Choroid plexus epithelial cell (primary cell): ENCODE measurements around the gene MAMLD1.

ENCODE experiments used
- DNase-seq: peaks from one replicate; pipeline ENCODE4 v3.0.0-alpha.2; 2010; ENCODE audit warnings: low read depth
- H3K4me3 ChIP-seq: 2 replicates; pipeline ENCODE4 v1.5.1; 2011; ENCODE audit warnings: low read depth, mild to moderate bottlenecking, control low read depth, low read length, moderate library complexity
- CTCF ChIP-seq: conservative IDR thresholded peaks from 2 replicates; pipeline ENCODE4 v1.5.1; 2011; ENCODE audit warnings: low read depth, mild to moderate bottlenecking, control low read depth, inconsistent platforms, low read length, moderate library complexity

MAMLD1 gene

DNA sequence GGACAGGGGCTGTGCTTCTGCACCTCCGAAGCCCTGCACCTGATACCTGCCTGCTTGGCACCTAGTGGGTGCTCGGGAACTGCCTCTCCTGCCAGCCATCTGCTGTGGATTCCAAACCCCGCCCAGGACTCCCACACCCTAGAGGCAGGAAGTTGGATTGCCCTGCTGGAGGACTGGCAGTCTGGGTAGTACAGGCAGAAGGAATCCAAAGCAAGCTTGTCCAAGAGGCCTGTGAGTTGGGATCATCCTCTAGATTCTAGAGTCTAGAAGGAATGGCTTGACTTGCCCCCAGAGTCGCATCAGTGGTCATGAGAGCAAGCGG is 140.7 kb downstream of the MAMLD1 start:
- no peak for TF ChIP-seq CTCF
- H3K4me3 ChIP-seq, result no peak overlapping the region
- DNase-seq, result no peak

DNA sequence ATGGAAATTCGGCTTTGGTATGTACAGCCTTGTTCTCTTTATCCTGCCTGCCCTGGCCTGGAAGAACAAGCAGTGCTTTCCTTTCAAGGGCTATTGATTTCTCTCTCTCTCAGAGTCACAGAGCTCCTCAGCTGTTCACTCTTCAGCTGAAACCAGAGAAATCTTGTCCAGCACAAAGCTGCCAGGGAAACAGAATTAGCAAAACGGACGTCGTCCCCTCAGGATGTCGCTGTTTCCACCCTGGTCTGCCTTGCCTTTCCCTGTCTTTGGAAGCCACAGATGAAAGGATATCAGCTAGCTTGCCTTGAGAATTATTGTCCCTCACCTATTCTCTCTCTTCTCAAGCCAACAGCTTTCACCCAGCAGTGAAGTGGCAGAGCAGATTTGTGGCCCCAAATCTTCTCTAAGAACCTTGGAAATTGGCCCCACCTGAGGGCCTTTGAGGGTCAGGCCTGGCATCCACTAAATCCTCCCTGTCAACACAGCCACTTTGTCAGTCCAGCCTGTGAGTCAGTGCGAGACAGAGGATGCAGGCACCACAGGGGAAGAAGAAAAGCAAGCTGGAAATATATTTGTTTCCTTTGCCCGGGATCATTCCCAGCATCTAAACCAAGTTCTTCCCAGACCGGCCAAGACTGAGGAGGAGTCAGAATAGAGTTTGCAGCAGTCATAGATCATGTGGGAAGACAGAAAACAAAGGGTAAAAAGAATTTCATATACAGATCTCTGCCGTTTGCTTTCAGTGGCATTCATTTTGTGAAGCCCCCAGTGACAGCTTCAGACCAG is 141.5 kb downstream of the MAMLD1 start:
- H3K4me3 ChIP-seq, result no peak overlapping the region
- DNase-seq, result no peak
- no peak for TF ChIP-seq CTCF

DNA sequence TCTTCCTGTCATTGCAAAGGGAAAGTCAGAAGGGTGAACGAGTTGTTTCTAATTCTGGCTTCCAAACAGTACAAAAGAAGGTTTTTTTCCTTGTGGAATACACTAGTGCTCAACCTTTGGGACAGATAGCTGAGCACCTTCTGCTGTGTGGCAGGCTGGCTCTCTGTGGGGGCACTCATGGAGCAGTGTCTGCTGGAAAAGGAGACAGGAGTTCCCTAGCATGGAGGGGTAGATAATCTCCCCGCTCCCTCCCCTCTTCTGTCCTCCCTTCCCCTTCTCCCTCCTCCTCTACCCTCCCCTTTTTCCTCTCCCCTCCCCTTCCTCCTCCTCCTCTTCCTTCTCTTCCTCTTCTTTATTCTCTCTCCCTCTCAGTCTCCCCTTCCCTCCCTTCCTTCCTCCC is 142.9 kb downstream of the MAMLD1 start:
- DNase-seq, result no peak
- TF ChIP-seq CTCF, result no peak

DNA sequence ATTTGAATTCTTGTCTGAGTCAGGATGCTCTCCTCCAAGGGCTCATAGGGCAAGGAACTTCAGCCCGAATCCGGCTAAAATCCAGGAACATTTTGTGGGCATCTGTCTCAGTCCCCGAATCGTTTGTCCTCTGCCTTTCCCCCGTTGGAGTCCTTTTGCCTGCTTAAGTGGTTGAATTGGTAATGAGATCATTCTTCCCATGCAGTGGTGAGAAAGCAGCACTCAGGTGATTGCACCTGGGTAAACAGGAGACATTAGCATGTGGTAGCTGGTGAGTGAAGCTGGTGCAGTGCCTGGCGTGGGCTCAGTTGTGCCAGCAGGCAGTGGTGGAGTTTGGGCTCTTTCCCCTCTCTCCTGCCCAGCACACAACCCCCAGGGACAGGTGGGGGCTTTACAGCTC is 143.4 kb downstream of the MAMLD1 start:
- TF ChIP-seq CTCF, result no peak
- H3K4me3 ChIP-seq, result no peak overlapping the region
- DNase-seq, result no peak

More for the DNA sequence above, 142.9 kb downstream of the MAMLD1 start:
- no peak overlapping the region for H3K4me3 ChIP-seq

- no peak for TF ChIP-seq CTCF
- peak; percentile 20 for DNase-seq
- H3K4me3 ChIP-seq, result no peak overlapping the region
Measured at GRCh38 chrX:150507251-150507856, 144.2 kb downstream of the MAMLD1 start.

- TF ChIP-seq CTCF, result no peak
- H3K4me3 ChIP-seq, result no peak overlapping the region
- no peak for DNase-seq
Measured at GRCh38 chrX:150508018-150508417, 144.9 kb downstream of the MAMLD1 start.
